CD4-positive, alpha-beta T cell treated with Interleukin-17A for 1 hour (primary cell): Measurements from ENCODE around the gene DCUN1D4.
"Not testable (repeated sequence)": the region's sequence is repeated elsewhere in the genome, so short reads cannot be mapped to it uniquely, and the experiment has no call there.

Experiments
- DNase-seq: peaks from one replicate; pipeline ENCODE4 v3.0.0-alpha.2; 2020

The DCUN1D4 gene

DNA sequence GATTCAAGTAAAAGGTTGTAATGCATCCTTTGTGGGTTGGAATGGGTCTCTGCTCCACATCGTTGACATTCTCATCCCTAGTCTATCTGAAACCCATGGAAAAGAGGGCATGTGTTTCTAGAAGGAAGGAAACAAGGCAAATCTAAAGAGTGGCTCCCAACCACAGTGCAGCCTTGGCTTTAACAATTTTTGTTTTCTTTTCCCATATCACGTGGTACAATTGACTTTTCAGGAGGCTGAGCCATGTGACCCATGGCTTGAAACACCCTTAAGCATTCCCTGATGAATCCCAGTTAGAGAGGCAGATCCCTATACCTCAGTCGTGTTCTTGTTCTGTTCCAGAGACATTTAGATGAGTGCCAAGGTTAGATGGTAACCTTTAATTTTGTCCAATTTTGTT is 12.8 kb downstream of the DCUN1D4 start:
- DNase-seq = no peak

DNA sequence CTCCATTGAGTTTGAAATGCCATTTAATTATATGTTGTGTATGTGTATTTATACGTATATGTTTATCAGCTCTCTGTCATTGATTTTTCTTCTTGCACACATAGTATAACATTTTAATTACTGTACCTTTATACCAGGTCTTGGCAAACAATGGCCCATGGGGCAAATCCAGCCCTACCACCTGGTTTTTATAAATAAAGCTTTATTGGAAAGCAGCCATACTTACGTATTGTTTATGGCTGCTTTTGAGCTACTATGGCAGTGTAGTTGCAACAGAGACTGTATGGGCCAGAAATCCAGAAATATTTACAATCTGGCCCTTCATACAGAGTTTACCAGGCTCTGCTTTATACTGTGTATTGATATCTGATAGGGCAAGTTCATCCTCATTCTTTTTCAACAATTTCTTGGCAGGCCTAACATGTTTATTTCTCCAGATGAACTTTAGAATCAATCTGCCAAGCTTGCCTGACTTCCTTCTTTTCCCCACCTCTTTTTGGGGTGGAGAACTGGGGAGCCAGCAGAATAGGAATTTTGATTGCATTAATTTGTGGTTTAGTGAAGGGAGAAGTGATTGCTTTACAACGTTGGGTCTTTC is 15.8 kb downstream of the DCUN1D4 start:
- no peak for DNase-seq

DNA sequence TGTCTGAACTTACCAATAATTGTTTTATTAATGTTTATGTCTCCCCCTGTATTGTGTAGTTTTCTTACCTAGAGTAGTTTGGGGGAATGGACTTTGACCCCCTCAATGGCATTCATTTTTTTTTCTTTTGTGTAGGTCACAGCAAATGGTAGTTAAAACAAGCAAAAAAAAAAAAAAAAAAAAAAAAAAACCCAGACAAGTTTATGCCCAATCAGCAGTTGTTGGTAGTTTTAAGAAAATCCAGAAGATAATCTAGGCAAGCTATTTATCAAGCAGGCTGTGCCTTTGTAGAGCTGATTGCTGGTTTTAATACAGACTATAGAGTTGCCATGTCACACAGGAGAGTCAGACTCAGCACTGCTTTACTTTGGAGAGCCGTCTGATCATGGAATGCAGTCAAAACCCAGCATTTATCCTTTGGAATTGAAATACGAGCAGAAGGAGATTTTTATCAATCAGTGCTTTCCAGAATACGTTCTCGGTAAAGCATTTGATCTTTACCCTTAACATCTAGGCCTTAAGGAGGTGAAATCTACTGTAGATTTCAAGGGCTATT is 16.6 kb downstream of the DCUN1D4 start:
- no peak for DNase-seq

DNA sequence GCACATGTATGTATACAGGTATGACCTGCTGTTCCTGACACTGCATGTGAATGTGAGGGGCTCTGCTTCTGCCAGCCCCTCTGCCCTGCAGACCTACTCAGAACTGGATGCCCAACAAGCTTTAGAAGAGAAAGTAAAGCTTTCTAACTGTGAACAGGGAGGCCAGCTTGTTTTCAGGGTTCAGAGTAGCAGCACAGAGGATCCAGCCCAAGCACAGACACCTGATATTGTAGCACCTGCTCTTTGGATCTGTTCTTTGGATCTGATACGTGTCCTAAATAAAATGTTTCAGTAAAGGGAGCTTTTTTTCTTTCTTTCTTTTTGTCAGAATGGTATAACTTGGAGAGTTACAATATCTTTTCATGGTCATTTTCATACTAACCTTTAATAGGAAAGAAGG is 19.2 kb downstream of the DCUN1D4 start:
- DNase-seq = no peak

DNA sequence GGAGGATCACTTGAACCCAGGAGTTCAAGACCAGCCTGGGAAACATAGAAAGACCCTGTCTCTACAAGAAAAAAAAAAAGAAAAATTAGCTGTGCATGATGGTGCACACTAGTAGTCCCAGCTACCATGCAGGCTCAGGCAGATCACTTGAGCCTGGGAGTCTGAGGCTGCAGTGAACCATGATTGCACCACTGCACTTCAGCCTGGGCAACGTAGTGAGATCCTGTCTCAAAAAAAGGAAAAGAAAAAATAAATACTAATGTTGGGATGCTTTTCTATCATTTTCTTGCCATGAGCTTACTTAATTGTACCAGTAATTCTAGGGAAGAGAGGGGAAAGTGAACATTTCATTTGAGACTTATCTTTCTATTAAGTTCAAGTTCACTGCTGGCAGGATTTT is 19.8 kb downstream of the DCUN1D4 start:
- DNase-seq = no peak

DNA sequence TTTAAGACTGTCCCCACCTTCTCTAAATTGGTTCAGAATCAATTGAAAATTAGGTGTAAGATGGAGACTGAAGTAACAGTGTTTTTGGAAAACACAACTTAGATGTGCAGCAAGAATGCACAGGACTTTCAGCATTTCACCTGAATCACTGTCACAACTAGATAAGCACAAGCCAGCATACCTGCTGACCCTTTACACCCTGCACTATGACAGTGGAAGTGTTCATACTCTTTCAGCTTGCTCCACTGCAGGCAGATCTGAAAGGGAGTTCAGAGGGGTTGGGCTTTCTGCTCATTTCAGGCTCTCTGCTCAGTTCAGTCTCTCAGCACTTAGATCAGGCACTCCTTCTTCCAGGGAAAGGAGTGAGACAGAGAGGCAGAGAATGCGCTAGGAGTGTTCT is 22.8 kb downstream of the DCUN1D4 start:
- DNase-seq = no peak

DNA sequence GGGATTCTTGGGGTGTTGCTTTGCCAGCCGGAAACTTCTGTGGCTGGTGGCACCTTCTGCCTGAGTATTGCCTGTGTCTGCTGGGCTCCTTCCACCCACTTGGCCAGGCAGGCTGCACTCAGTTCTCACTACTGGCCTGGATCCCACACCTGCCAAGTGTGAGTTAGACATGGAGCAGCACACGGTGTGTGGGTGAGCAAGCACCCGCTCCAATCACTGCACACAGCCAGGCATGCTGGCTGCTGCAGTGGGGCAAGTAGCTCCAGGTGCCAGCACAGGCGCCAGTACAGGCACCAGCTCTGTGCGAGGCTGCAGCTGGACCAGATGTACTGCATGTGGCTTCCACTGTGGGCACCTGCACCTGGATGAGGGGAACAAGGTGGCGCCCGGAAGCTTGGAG is 23.9 kb downstream of the DCUN1D4 start:
- DNase-seq = no peak

DNA sequence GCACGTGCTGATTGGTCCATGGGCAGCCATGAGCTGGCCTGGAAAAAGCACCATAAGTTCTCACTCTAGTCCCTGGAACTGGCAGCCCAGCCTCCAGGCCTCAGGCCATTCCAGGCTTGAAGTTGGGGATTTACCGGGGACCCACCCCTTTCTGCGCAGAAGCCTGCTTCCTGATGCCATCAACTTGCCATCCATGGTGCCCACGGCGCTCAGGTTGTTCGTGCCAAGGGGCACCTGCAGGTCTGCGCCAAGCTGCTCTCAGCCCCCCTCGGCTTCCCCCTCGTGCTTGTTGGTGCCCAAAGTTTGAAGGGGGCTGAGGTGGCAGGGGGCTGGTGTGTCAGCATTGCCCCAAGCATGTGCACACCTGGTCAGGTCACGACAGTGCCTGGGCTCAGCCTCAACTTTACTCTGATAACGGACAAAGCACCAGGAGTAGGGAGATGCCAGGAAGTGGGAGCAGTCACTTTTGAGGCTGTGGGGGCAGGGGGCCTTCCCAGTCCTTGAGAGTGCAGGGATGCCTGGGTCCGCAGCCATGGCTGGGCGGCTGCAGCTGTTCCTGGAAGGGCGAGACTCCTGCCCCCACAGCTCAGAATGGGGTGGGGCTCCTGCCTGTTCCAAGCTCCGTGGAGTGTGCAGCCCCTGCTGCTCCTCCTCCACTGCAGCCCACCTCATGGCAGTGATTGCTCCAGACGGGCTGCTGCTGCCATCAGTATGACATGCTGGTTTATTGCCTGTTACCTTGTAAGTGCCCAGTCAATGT is 24.9 kb downstream of the DCUN1D4 start:
- no peak for DNase-seq

DNA sequence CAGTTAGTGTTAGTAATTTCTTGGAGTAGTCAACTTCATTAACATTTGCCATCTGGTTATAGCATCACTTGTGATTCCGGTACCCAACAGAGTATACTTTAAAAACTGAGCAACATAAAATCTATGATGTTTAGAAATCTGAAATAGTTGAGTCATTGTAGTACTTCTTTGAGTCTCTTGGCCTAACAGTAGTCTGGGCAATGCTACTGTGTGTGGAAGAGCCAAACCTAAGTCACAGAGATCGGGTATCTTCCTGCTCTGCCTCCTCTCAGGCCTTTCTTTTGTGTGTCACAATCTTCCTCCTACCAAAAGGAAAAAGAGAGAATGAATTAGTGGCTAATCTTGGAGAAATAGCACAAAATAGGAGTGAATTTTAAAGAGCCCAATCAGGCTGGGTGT is 25.5 kb downstream of the DCUN1D4 start:
- no peak for DNase-seq

DNA sequence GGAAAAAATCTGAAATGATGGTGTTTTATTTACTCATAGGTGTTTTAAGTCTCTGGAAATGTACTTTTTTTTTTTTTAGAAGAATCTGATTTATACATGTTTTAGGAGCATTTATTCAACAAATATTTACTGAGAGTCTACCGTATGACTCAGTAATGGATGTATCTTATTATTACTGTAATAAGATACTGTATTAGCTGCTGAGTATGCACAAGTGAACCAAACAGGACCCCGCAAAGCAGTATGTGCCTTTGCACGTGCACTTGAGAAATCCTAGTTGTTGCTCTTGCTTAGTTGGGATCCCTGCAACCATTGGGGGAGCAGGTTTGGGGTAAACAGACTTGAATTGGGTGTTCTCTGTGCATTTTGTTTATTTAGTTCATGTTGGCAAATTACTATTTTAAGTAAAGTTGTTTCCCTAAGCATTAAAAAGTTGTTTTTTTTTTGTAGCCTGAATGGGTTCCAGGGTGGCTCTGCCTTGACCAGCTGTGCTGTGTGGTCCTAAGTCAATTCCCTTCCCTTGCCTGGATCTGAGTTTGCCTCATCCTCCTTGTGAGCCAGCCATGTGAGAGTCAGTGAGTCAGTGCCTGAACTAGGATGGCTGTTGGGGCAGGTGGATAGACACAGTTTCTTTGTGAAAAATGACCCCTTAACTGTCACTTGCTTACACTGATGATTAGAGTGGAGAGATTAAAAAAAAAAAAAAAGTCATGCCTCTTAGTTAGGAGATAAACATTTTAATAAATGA is 27.7 kb downstream of the DCUN1D4 start:
- no peak for DNase-seq

DNA sequence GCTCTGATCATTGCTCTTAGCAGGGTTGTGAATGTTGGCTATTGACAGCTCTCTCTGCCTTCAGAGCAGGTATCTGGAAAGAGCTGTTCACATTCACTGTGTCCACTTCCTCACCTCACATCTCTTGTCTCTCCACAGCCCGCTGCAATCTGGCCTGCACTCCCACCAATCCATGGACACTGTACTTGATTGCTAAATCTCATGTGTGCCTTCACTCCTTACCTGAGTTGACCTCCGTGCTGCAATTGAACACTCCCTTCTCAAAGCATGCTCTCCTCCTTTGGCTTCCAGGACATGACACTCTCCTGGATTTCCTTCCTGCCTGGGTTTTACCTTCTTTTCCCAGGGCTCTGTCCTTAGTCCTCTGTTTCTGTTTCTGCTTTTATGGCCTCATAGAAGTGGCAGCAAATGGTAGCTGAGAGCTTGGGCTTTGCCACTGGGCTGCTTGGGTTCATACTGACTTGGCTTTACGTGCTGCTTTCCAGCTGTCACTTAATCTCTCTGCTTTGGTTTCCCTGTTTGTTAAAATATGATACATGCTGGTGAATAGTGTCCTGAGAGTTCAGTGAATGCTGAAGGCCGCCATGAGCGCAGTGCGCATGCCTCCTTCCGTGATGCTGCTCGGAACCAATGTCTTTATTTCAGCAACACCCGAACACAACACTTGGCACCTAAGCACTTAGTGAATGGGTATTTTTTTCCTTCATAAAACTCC is 29.5 kb downstream of the DCUN1D4 start:
- DNase-seq = no peak

DNA sequence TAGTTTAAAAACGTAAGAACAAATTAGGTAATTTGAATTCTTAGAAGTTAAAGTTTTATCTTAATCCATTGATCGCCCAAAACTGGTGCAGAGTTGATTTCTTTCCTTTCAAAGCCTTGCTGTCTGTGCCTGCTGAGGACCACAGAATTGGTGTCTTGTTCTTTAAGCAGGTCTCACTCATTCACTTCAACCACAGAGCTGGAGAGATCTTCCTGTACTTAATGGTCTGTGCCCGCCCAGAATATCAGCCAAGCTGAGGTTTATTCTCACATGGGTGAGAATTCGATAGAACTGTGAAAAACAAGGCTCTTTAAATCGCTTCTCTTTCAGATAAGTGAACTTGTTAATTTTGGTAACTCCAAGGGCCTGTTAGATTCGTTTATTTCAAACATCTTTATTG is 31.6 kb downstream of the DCUN1D4 start:
- no peak for DNase-seq

DNA sequence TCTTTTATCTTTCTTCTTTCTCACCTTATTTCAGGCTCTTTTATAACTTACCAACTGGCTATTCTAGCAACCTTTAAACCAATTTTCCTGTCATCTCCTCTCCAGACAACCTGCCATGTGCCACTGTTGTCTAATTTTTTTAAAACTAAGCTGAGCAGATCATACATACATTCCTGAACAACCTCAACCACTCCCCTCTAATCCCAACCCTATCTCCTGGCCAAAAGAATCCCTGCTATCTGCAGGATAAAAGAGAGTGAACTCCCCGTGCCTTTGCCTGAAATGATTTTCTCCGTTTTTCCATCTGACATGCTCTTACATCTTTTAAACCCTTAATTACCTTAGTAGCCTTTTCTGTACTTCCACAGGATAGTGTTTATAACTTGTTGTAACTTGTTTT is 35.5 kb downstream of the DCUN1D4 start:
- no peak for DNase-seq

DNA sequence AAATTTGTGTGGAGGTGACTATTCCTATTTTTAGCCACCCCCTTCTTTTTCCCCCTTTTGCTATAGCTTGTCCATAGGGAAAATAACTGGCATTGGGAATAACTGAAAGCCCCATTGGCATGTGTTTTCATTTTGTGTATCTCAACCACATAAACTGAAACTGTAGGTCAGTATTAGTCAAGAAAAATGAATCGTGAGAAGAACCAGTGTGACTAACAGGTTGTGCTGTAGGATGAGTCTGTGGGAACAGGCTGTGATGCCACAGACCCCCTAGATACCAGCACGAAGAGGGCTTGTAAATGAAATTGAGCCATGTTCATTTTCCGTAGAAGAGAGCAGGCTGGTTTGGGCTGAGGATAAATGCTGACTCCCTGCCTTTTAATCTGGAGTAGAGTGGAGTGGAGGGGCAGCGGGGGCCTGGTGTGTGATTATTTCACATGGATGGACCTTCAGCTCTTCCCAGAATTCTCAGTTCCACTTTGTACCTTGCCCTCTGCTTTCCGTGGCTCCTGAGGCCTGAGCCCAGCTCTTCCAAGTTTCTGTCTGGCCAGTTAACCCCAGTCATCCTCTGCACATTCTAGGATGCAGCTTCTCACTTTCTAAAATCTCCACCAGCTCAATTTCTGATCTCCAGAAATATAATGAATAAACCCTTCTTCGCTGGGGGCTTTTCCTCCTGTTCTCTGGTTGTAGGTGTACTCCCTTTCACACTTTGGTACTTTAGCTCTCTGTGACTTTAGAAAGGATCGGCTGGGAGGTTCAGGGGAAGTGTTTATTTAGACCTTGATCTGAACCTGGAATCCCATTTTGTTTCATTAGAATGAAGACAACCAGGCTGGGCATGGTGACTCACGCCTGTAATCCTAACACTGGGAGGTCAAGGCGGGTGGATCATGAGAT is 37.3 kb downstream of the DCUN1D4 start:
- DNase-seq = no peak

DNA sequence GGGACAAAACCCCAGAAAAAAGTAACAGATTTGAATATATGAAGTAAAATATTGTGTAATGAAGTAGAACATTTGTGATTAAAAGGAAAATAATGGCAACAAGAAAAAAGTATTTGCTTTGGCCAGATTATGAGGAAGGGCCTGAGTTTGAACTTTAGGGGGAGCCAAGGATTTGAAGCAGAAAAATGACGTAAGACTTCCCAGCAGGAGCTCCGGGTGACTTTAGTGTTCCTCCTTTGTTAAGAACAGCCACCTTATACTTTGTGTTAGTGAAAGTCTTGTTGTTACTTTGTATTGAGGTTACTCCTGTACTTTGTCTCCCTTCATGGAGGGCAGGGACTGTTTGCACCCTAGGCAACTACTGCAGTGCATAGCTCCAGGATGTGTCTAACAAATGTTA is 41.1 kb downstream of the DCUN1D4 start:
- DNase-seq = no peak

DNA sequence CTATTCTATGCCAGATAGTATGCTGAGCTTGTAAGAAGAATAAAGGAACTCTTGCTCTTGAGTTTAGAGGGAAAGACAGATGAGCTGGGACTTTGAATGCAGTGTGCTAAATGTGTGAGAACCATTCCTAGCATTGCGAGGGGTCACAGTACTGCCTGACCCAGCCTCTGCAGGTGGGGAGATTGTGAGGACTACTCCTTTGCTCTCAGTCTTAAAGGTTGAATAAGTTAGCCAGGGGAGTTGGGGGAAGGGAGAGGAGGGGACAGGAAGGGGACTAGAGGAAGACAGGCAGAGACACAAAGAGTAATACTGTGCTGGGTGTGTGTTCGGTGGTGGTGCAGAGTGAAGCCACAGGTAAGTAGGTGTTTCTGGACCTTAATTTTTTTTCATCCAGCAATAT is 41.7 kb downstream of the DCUN1D4 start:
- no peak for DNase-seq

DNA sequence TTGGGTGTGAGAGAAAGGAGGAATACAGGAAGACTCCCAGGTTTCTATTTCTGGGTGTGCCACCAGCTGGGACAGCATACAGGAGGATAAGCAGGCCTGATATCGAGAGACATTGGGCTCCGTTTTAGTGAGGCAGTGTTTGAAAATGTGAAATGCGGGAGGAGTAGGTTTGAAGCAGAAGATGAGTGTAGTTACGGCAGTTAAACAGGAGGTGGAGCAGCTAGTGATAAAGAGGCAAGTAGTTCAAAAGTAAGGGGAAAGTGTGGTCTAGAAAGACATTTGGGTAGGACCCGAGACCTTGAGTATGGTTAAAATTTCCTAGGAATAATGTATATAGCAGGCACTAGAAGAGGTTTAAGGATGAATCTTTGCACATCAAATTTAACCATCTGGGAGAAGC is 42.4 kb downstream of the DCUN1D4 start:
- peak; percentile 13 for DNase-seq

DNA sequence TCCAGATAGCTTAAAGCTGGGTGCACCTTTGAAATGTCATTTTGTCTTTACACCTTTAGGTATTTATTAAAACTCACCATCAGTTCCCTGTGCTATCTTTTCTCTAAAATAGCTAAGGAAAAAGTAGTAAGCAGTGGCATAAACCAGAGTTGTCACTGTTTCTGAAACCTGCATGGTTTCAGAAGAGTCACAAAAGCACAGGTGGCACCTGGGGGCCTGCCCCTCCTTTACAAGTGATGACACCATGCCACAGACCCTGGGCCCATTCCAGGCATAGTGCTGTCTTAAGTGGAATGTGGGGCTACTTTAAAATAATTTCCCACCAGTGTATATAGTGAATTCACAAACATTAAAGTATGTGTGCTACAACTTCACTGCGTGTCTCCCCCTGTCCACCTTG is 47.8 kb downstream of the DCUN1D4 start:
- no peak for DNase-seq

DNA sequence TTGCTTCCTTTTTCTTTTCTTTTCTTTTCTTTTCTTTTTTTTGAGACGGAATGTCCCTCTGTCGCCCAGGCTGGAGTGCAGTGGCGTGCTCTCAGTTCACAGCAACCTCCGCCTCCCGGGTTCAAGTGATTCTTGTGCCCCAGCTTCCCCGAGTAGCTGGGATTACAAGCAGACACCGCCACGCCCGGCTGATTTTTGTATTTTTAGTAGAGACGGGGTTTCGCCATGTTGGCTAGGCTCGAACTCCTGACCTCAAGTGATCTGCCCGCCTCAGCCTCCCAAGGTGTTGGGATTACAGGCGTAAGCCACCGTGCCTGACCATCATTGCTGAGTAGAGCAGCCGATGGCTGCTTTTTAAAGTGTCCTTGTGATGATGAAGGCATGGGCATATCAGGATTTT is 50.4 kb downstream of the DCUN1D4 start:
- DNase-seq = not testable (repeated sequence)

DNA sequence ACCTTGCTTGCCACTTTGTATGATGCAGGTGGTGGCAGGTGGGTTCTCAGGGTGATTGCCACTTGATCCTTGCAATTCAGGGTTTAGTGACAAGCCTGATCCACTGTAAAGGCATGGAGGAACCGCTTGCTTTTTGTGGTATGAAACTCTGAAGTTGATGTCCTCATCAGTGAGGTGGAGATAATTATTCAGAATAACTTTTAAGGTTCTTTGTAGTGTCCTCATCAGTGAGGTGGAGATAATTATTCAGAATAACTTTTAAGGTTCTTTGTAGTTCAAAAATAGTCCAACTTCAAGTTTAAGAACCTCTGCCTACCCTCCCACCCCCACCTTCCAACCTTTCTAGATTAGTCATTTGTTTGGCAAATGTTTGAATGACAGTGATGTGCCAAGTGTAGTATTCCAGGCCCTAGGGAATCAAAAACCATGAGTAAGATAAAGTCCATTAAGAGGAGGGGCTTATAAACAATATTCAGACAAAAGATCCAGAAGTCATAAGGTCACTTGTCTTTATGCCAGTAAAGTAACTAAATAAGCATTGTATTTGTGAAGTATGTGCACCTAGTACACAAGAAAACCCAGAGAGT is 51.2 kb downstream of the DCUN1D4 start:
- DNase-seq = no peak

DNA sequence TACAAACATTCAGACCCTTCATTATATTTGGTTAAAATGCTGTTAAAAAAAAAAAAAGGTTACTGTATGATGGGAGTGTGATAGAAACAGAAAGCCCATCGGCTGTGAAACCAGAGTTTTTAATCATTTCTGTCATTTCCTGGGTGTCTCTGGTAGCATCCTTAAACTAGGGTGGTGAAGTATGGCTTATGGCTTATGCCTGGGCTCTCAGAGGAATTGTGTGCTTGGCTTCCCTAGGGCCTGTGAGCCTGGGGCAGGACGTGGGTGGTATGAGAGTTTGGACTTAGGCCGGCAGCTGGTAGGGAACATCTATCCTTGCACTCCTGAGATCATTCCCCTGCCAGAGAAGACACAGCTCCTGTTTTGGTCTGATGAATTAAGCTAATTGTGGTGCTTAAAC is 52.2 kb downstream of the DCUN1D4 start:
- DNase-seq = no peak
